Measurements from ENCODE around the gene SYN1. TPM values are rescaled to one million over a fixed set of nuclear protein-coding genes. Genes with fewer than 3 reads are reported as not detected.

SYN1 gene
- total RNA-seq, 1 donor from 2014 or later: 2.9 TPM

GRCh38 chrX:47562615-47563243 lies 56.9 kb downstream of the SYN1 start:
- TF ChIP-seq CTCF (IDR thresholded peaks at IDR 0.05; ENCODE audit: unreplicated experiment): peak; percentile 39
- Mint-ChIP-seq H3K27me3 (ENCODE audit: unreplicated experiment) (peaks cover 11% of the 10 kb centered on the region), H3K9me3 (ENCODE audit: unreplicated experiment) (no peaks in the 10 kb centered on the region), H3K36me3 (ENCODE audit: low read depth, unreplicated experiment) (peaks cover 15% of the 10 kb centered on the region), H3K4me3 (ENCODE audit: unreplicated experiment) (peak overlapping the region; percentile 25), H3K4me1 (ENCODE audit: unreplicated experiment) (peaks cover 11% of the 10 kb centered on the region), H3K27ac (ENCODE audit: unreplicated experiment) (peak overlapping the region; percentile 80)
- peak; percentile 28 for DNase-seq (ENCODE audit: low spot score)

- H3K4me1 Mint-ChIP-seq (ENCODE audit: unreplicated experiment): peaks cover 11% of the 10 kb centered on the region
- peaks cover 11% of the 10 kb centered on the region for H3K36me3 Mint-ChIP-seq (ENCODE audit: low read depth, unreplicated experiment)
Observed at GRCh38 chrX:47561659-47562151, 58.0 kb downstream of the SYN1 start.

GRCh38 chrX:47560934-47561658 lies 58.6 kb downstream of the SYN1 start, which contains the start of gene ARAF:
TSS of gene ARAF (plus strand) at chrX:47561205. CDS start at chrX:47562968, 1,763 bp downstream.
- Mint-ChIP-seq H3K36me3 (ENCODE audit: low read depth, unreplicated experiment) (peaks cover 11% of the 10 kb centered on the region), H3K27ac (ENCODE audit: unreplicated experiment) (peak within 1 kb of the TSS; percentile 95), H3K9me3 (ENCODE audit: unreplicated experiment) (no peaks in the 10 kb centered on the region), H3K4me1 (ENCODE audit: unreplicated experiment) (peaks cover 11% of the 10 kb centered on the region), H3K27me3 (ENCODE audit: unreplicated experiment) (peaks cover 11% of the 10 kb centered on the region), H3K4me3 (ENCODE audit: unreplicated experiment) (peak within 1 kb of the TSS; percentile 95)
- TF ChIP-seq CTCF (IDR thresholded peaks at IDR 0.05; ENCODE audit: unreplicated experiment): no peak
- peak; percentile 89 for DNase-seq (ENCODE audit: low spot score)

More at GRCh38 chrX:47561659-47562151, 58.0 kb downstream of the SYN1 start:
- peaks cover 11% of the 10 kb centered on the region for H3K27me3 Mint-ChIP-seq (ENCODE audit: unreplicated experiment)
- peak overlapping the region; percentile 95 for H3K27ac Mint-ChIP-seq (ENCODE audit: unreplicated experiment)
- no peak for DNase-seq (ENCODE audit: low spot score)
- no peaks in the 10 kb centered on the region for H3K9me3 Mint-ChIP-seq (ENCODE audit: unreplicated experiment)
- peak overlapping the region; percentile 95 for H3K4me3 Mint-ChIP-seq (ENCODE audit: unreplicated experiment)
- no peak for TF ChIP-seq CTCF (IDR thresholded peaks at IDR 0.05; ENCODE audit: unreplicated experiment)

- Mint-ChIP-seq H3K36me3 (ENCODE audit: low read depth, unreplicated experiment) (peaks cover 11% of the 10 kb centered on the region), H3K27ac (ENCODE audit: unreplicated experiment) (peak overlapping the region; percentile 95), H3K27me3 (ENCODE audit: unreplicated experiment) (peaks cover 11% of the 10 kb centered on the region), H3K4me3 (ENCODE audit: unreplicated experiment) (peak overlapping the region; percentile 95), H3K9me3 (ENCODE audit: unreplicated experiment) (no peaks in the 10 kb centered on the region), H3K4me1 (ENCODE audit: unreplicated experiment) (peaks cover 11% of the 10 kb centered on the region)
- no peak for TF ChIP-seq CTCF (IDR thresholded peaks at IDR 0.05; ENCODE audit: unreplicated experiment)
- DNase-seq (ENCODE audit: low spot score): no peak
Observed at GRCh38 chrX:47560179-47560933, 59.3 kb downstream of the SYN1 start.
